Measurements from ENCODE around the gene RXYLT1.

DNA sequence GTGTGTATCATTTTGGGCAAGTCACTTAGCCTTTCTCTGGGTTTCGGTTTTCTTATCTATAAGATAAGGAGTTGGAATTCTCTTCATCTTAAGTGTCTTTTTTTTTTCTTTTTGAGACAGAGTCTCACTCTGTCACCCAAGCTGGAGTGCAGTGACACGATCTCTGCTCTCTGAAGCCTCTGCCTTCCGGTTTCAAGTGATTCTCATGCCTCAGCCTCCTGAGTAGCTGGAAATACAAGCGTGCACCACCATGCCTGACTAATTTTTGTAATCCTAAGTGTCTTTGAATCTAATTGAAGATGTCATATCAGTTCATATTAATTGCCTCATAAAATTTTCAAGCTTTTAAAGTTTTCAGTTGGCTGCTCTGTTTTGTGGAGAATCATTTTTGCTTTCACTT, 68.7 kb downstream of the RXYLT1 start:
- TF ChIP-seq CTCF (IDR thresholded peaks at IDR 0.05): no peak
- no peak for TF ChIP-seq POLR2A (IDR thresholded peaks at IDR 0.05)
